ENCODE results near the gene NUPR1.

Gene NUPR1

GRCh38 chr16:28504707-28505404 is 33.9 kb downstream of the NUPR1 start:
- peak; percentile 21; the same call in 1 of the 2 replicates for TF ChIP-seq RAD21 (IDR thresholded peaks at IDR 0.05; ENCODE audit: low read depth)
- TF ChIP-seq TCF12 (IDR thresholded peaks at IDR 0.05; ENCODE audit: low read depth), result peak; percentile 88
- no peak for TF ChIP-seq REST (IDR thresholded peaks at IDR 0.05; ENCODE audit: low read depth)
- TF ChIP-seq TEAD4 (IDR thresholded peaks at IDR 0.05), result peak; percentile 56
- peak; percentile 68 for TF ChIP-seq MAX (IDR thresholded peaks at IDR 0.05)
- peak; percentile 79 for TF ChIP-seq NFIC (IDR thresholded peaks at IDR 0.05)
- TF ChIP-seq EP300 (IDR thresholded peaks at IDR 0.05; ENCODE audit: borderline replicate concordance), result peak; percentile 59
- TF ChIP-seq FOXM1 (IDR thresholded peaks at IDR 0.05; ENCODE audit: borderline replicate concordance, low read depth), result no peak
- TF ChIP-seq USF1 (IDR thresholded peaks at IDR 0.05), result no peak
- no peak for TF ChIP-seq TAF1 (IDR thresholded peaks at IDR 0.05; ENCODE audit: low read depth)

GRCh38 chr16:28503470-28504259 is 35.1 kb downstream of the NUPR1 start:
- TF ChIP-seq RAD21 (IDR thresholded peaks at IDR 0.05; ENCODE audit: low read depth) (no peak), TAF1 (IDR thresholded peaks at IDR 0.05; ENCODE audit: low read depth) (no peak), TCF12 (IDR thresholded peaks at IDR 0.05; ENCODE audit: low read depth) (no peak), TEAD4 (IDR thresholded peaks at IDR 0.05) (no peak), USF1 (IDR thresholded peaks at IDR 0.05) (no peak), MAX (IDR thresholded peaks at IDR 0.05) (no peak), YY1 (IDR thresholded peaks at IDR 0.05; ENCODE audit: low read depth) (no peak), NFIC (IDR thresholded peaks at IDR 0.05) (no peak), REST (IDR thresholded peaks at IDR 0.05; ENCODE audit: low read depth) (no peak), CREB1 (IDR thresholded peaks at IDR 0.05; ENCODE audit: low read depth) (no peak), CEBPB (IDR thresholded peaks at IDR 0.05) (no peak), EP300 (IDR thresholded peaks at IDR 0.05; ENCODE audit: borderline replicate concordance) (no peak), ZBTB7A (IDR thresholded peaks at IDR 0.05; ENCODE audit: low read depth) (no peak), FOXM1 (IDR thresholded peaks at IDR 0.05; ENCODE audit: borderline replicate concordance, low read depth) (no peak), EGR1 (IDR thresholded peaks at IDR 0.05) (no peak)

GRCh38 chr16:28502290-28502689 is 36.5 kb downstream of the NUPR1 start:
- TF ChIP-seq CREB1 (IDR thresholded peaks at IDR 0.05; ENCODE audit: low read depth) (no peak), TEAD4 (IDR thresholded peaks at IDR 0.05) (no peak)

GRCh38 chr16:28501258-28502232 is 37.2 kb downstream of the NUPR1 start:
- no peak for TF ChIP-seq RAD21 (IDR thresholded peaks at IDR 0.05; ENCODE audit: low read depth)
- no peak for TF ChIP-seq CREB1 (IDR thresholded peaks at IDR 0.05; ENCODE audit: low read depth)
- no peak for TF ChIP-seq CEBPB (IDR thresholded peaks at IDR 0.05)
- TF ChIP-seq ZBTB7A (IDR thresholded peaks at IDR 0.05; ENCODE audit: low read depth), result no peak
- no peak for TF ChIP-seq MAX (IDR thresholded peaks at IDR 0.05)
- TF ChIP-seq EGR1 (IDR thresholded peaks at IDR 0.05), result no peak
- TF ChIP-seq TAF1 (IDR thresholded peaks at IDR 0.05; ENCODE audit: low read depth), result no peak
- no peak for TF ChIP-seq EP300 (IDR thresholded peaks at IDR 0.05; ENCODE audit: borderline replicate concordance)
- no peak for TF ChIP-seq FOXM1 (IDR thresholded peaks at IDR 0.05; ENCODE audit: borderline replicate concordance, low read depth)
- no peak for TF ChIP-seq REST (IDR thresholded peaks at IDR 0.05; ENCODE audit: low read depth)
- TF ChIP-seq TCF12 (IDR thresholded peaks at IDR 0.05; ENCODE audit: low read depth), result no peak
- no peak for TF ChIP-seq USF1 (IDR thresholded peaks at IDR 0.05)
- no peak for TF ChIP-seq NFIC (IDR thresholded peaks at IDR 0.05)
- TF ChIP-seq TEAD4 (IDR thresholded peaks at IDR 0.05), result no peak
